PC-3 (cell line): ENCODE measurements around the gene HOXD12. TPM values are rescaled to one million over a fixed set of nuclear protein-coding genes. Genes with fewer than 3 reads are reported as not detected.

Source experiments
- ATAC-seq: fragments of 200-7000 bp; cut with Tn5 transposase; 2 replicates; pipeline ENCODE4 v1.9.1; 2020; ENCODE audit warnings: mild to moderate bottlenecking, moderate library complexity
- BruUV-seq: library from RNA; stranded (reverse); fragments of 400-500 nt; replicated peaks from 2 replicates; lab custom pipeline; 2021; lab: Mats Ljungman, UMichigan
- CTCF ChIA-PET: fragments of 300-600 bp; sonication (Branson Sonifier 250); formaldehyde crosslinking; loops from one replicate; lab custom pipeline; 2022; ENCODE audit warnings: antibody characterized with exemption; lab: Charles Lee
- POLR2A ChIA-PET: fragments of 300-600 bp; sonication (Branson Sonifier 250); formaldehyde crosslinking; loops from one replicate; lab custom pipeline; 2022; ENCODE audit warnings: antibody characterized with exemption; ENCODE audit not compliant: unreplicated experiment; lab: Charles Lee
- DNase-seq: peaks from one replicate; pipeline ENCODE4 v3.0.0-alpha.2; 2015
- H2AFZ ChIP-seq: fragments of 300-600 bp; sonication (generic); 2 replicates; pipeline ENCODE4 v1.6.0; 2016; ENCODE audit warnings: antibody characterized with exemption, low read length
- H3F3A ChIP-seq: fragments of 300-600 bp; sonication (generic); one replicate; pipeline ENCODE4 v1.6.0; 2017; ENCODE audit warnings: antibody characterized with exemption, low read length, control low read depth, mild to moderate bottlenecking; ENCODE audit not compliant: unreplicated experiment
- H3K27ac ChIP-seq: fragments of 300-600 bp; sonication (generic); 2 replicates; pipeline ENCODE4 v1.5.1; 2016; ENCODE audit warnings: mild to moderate bottlenecking, low read length
- H3K27me3 ChIP-seq: fragments of 300-600 bp; sonication (generic); 2 replicates; pipeline ENCODE4 v1.6.1; 2016; ENCODE audit warnings: low read length, mixed read lengths
- H3K36me3 ChIP-seq: fragments of 300-600 bp; sonication (generic); 2 replicates; pipeline ENCODE4 v1.6.1; 2016; ENCODE audit warnings: low read depth, mixed run types, low read length, mixed read lengths
- H3K4me1 ChIP-seq: fragments of 300-600 bp; sonication (generic); 2 replicates; pipeline ENCODE4 v1.5.1; 2016; ENCODE audit warnings: low read length; ENCODE audit not compliant: insufficient read depth
- H3K4me2 ChIP-seq: fragments of 300-600 bp; sonication (generic); 2 replicates; pipeline ENCODE4 v1.6.0; 2016; ENCODE audit warnings: low read length
- H3K4me3 ChIP-seq: fragments of 300-600 bp; sonication (generic); 2 replicates; pipeline ENCODE4 v1.5.1; 2016; ENCODE audit warnings: mild to moderate bottlenecking, low read length, mixed read lengths
- H3K79me2 ChIP-seq: fragments of 300-600 bp; sonication (generic); 2 replicates; pipeline ENCODE4 v1.6.1; 2017; ENCODE audit warnings: low read length, mixed read lengths
- H3K9ac ChIP-seq: fragments of 300-600 bp; sonication (generic); 2 replicates; pipeline ENCODE4 v1.6.0; 2016; ENCODE audit warnings: mild to moderate bottlenecking, low read length
- H3K9me2 ChIP-seq: fragments of 300-600 bp; sonication (generic); replicated peaks from 2 replicates; pipeline ENCODE4 v1.6.1; 2016; ENCODE audit warnings: mixed run types, low read length, mixed read lengths
- H3K9me3 ChIP-seq: fragments of 300-600 bp; sonication (generic); 2 replicates; pipeline ENCODE4 v1.6.1; 2016; ENCODE audit warnings: low read length, mixed read lengths
- H4K20me1 ChIP-seq: fragments of 300-600 bp; sonication (generic); 2 replicates; pipeline ENCODE4 v1.6.1; 2016; ENCODE audit warnings: low read length, mixed read lengths
- CTCF ChIP-seq: fragments of 300-600 bp; sonication (generic); conservative IDR thresholded peaks from 2 replicates; pipeline ENCODE4 v1.5.1; 2017; ENCODE audit warnings: antibody characterized with exemption, low read depth, mild to moderate bottlenecking, low read length
- EZH2 ChIP-seq: fragments of 300-600 bp; sonication (generic); IDR thresholded peaks from one replicate; pipeline ENCODE4 v1.6.1; 2017; ENCODE audit warnings: antibody characterized with exemption, mild to moderate bottlenecking, low read length; ENCODE audit not compliant: unreplicated experiment
- EZH2phosphoT487 ChIP-seq: fragments of 300-600 bp; sonication (generic); IDR thresholded peaks from 2 replicates; pipeline ENCODE4 v1.6.1; 2018; ENCODE audit warnings: mild to moderate bottlenecking, antibody characterized with exemption, low read length, borderline replicate concordance
- intact Hi-C: fragments of 100-400 bp; cut with micrococcal nuclease; formaldehyde crosslinking; loops from 2 replicates; pipeline ENCODE4 v1.9.0; 2023
- total RNA-seq: library from RNA; depleted of rRNA; stranded (reverse); fragments of >200 nt; gene quantifications from 2 replicates; pipeline ENCODE4 v1.2.3, GENCODE V29; 2014

Gene HOXD12
- total RNA-seq, 1 experiment from 2014 or later: not detected

- intact Hi-C loops: no loop called here
- Histone ChIP-seq H3K79me2 (no peaks in the 10 kb centered on the region), H3K27me3 (peaks cover 51% of the 10 kb centered on the region), H3K9me3 (no peaks in the 10 kb centered on the region), H3K36me3 (no peaks in the 10 kb centered on the region), H2AFZ (no peak overlapping the region), H3K9ac (no peak overlapping the region), H3K4me3 (no peak overlapping the region), H4K20me1 (no peaks in the 10 kb centered on the region), H3K4me2 (no peak overlapping the region), H3F3A (no peaks in the 10 kb centered on the region), H3K4me1 (0 out of 2 replicates have a peak, but pooled peaks cover under 1% of the 10 kb centered on the region), H3K9me2 (no peaks in the 10 kb centered on the region), H3K27ac (no peak overlapping the region)
- ATAC-seq (no peak), DNase-seq (no peak)
- no TSS peak for BruUV-seq
- ChIA-PET POLR2A (no interaction called here), CTCF (no interaction called here)
- no peak for TF ChIP-seq EZH2phosphoT487
- TF ChIP-seq EZH2: no peak
- TF ChIP-seq CTCF: no peak
Measured at GRCh38 chr2:176080540-176081375, 18.8 kb upstream of the HOXD12 start.

- Histone ChIP-seq H3K4me2 (no peak overlapping the region), H3K36me3 (no peaks in the 10 kb centered on the region), H3K9me3 (no peaks in the 10 kb centered on the region), H3F3A (no peaks in the 10 kb centered on the region), H3K79me2 (no peaks in the 10 kb centered on the region), H2AFZ (no peak overlapping the region), H3K4me3 (no peak overlapping the region), H3K27ac (no peak overlapping the region), H4K20me1 (no peaks in the 10 kb centered on the region), H3K4me1 (peaks cover 4% of the 10 kb centered on the region; the same call in 1 of the 2 replicates), H3K27me3 (peaks cover 49% of the 10 kb centered on the region), H3K9ac (no peak overlapping the region), H3K9me2 (no peaks in the 10 kb centered on the region)
- ChIA-PET POLR2A (no interaction called here), CTCF (no interaction called here)
- intact Hi-C loops: no loop called here
- no peak for ATAC-seq
- TF ChIP-seq EZH2 (no peak), EZH2phosphoT487 (no peak), CTCF (no peak)
- DNase-seq: no peak
- no TSS peak for BruUV-seq
Measured at GRCh38 chr2:176081376-176081836, 18.2 kb upstream of the HOXD12 start.

- H2AFZ ChIP-seq: no peak overlapping the region
- ATAC-seq (no peak), DNase-seq (no peak)
- peaks cover 4% of the 10 kb centered on the region; the same call in 1 of the 2 replicates for H3K4me1 ChIP-seq
- H3K9me3 ChIP-seq: no peaks in the 10 kb centered on the region
- no peak overlapping the region for H3K27ac ChIP-seq
- intact Hi-C loops: no loop called here
- no peaks in the 10 kb centered on the region for H3F3A ChIP-seq
- ChIA-PET POLR2A (no interaction called here), CTCF (no interaction called here)
- peaks cover 43% of the 10 kb centered on the region for H3K27me3 ChIP-seq
- BruUV-seq: no TSS peak
- no peak overlapping the region for H3K4me3 ChIP-seq
- TF ChIP-seq EZH2: no peak
- no peak for TF ChIP-seq CTCF
- no peak for TF ChIP-seq EZH2phosphoT487
- no peaks in the 10 kb centered on the region for H3K79me2 ChIP-seq
- H3K9ac ChIP-seq: no peak overlapping the region
- H3K4me2 ChIP-seq: no peak overlapping the region
- no peaks in the 10 kb centered on the region for H3K9me2 ChIP-seq
- no peaks in the 10 kb centered on the region for H4K20me1 ChIP-seq
- no peaks in the 10 kb centered on the region for H3K36me3 ChIP-seq
Measured at GRCh38 chr2:176081837-176082524, 17.6 kb upstream of the HOXD12 start.
